Fibroblast of mammary gland (primary cell): ENCODE data around the gene PPP1R36.
A peak's percentile ranks its signal among the peaks of the same experiment; 100 is the strongest.
"Not testable (repeated sequence)": the region's sequence is repeated elsewhere in the genome, so short reads cannot be mapped to it uniquely, and the experiment has no call there.

ENCODE experiments used
- DNase-seq: peaks from one replicate; pipeline ENCODE4 v3.0.0-alpha.2; 2010; ENCODE audit warnings: low read depth
- H3K4me3 ChIP-seq: 2 replicates; pipeline ENCODE4 v1.5.1; 2011; ENCODE audit warnings: low read depth, mild to moderate bottlenecking, low read length, moderate library complexity; ENCODE audit not compliant: control insufficient read depth
- CTCF ChIP-seq: conservative IDR thresholded peaks from 2 replicates; pipeline ENCODE4 v1.5.1; 2011; ENCODE audit warnings: low read depth, low read length, inconsistent platforms; ENCODE audit not compliant: control insufficient read depth, insufficient read depth

The PPP1R36 gene

GRCh38 chr14:64569138-64569631 lies 19.4 kb downstream of the PPP1R36 start:
- H3K4me3 ChIP-seq, result no peak overlapping the region
- TF ChIP-seq CTCF, result no peak
- DNase-seq, result peak; percentile 63

- not testable (repeated sequence) for H3K4me3 ChIP-seq, DNase-seq
Measured at GRCh38 chr14:64569646-64570045, 19.9 kb downstream of the PPP1R36 start.

GRCh38 chr14:64572386-64573104 lies 22.8 kb downstream of the PPP1R36 start:
- TF ChIP-seq CTCF, result no peak
- no peak overlapping the region for H3K4me3 ChIP-seq
- no peak for DNase-seq

GRCh38 chr14:64573109-64573508 lies 23.3 kb downstream of the PPP1R36 start:
- DNase-seq, result no peak
- no peak for TF ChIP-seq CTCF
- no peak overlapping the region for H3K4me3 ChIP-seq

GRCh38 chr14:64574371-64575107 lies 24.8 kb downstream of the PPP1R36 start:
- TF ChIP-seq CTCF, result no peak
- H3K4me3 ChIP-seq, result no peak overlapping the region
- no peak for DNase-seq

GRCh38 chr14:64577211-64577610 lies 27.4 kb downstream of the PPP1R36 start:
- DNase-seq, result no peak
- no peak for TF ChIP-seq CTCF
- no peak overlapping the region for H3K4me3 ChIP-seq

GRCh38 chr14:64580467-64580866 lies 30.7 kb downstream of the PPP1R36 start:
- no peak overlapping the region for H3K4me3 ChIP-seq
- no peak for DNase-seq
- TF ChIP-seq CTCF, result no peak
